ENCODE measurements around the gene FBXO15.

FBXO15 gene

GRCh38 chr18:74060579-74060978 is 87.1 kb downstream of the FBXO15 start:
- Histone ChIP-seq H3K4me1 (no peaks in the 10 kb centered on the region), H3K27me3 (ENCODE audit: control insufficient read depth, insufficient read depth, low read length) (no peaks in the 10 kb centered on the region), H3K36me3 (ENCODE audit: control insufficient read depth, insufficient read depth, low read length) (no peaks in the 10 kb centered on the region), H3K79me2 (no peaks in the 10 kb centered on the region), H2AFZ (no peak overlapping the region), H3K9ac (no peak overlapping the region), H3K27ac (no peak overlapping the region), H3K4me3 (ENCODE audit: low read depth, low read length) (no peak overlapping the region), H3K4me2 (ENCODE audit: low read length) (no peak overlapping the region), H3K9me3 (ENCODE audit: control insufficient read depth, low read length) (no peaks in the 10 kb centered on the region)
- TF ChIP-seq CTCF (IDR thresholded peaks at IDR 0.05): no peak

- Histone ChIP-seq H3K9me3 (ENCODE audit: control insufficient read depth, low read length) (no peaks in the 10 kb centered on the region), H3K79me2 (no peaks in the 10 kb centered on the region), H3K4me3 (ENCODE audit: low read depth, low read length) (no peak overlapping the region), H2AFZ (no peak overlapping the region), H3K27ac (no peak overlapping the region), H3K4me2 (ENCODE audit: low read length) (no peak overlapping the region), H3K4me1 (no peaks in the 10 kb centered on the region), H3K27me3 (ENCODE audit: control insufficient read depth, insufficient read depth, low read length) (no peaks in the 10 kb centered on the region), H3K36me3 (ENCODE audit: control insufficient read depth, insufficient read depth, low read length) (no peaks in the 10 kb centered on the region), H3K9ac (no peak overlapping the region)
- no peak for TF ChIP-seq CTCF (IDR thresholded peaks at IDR 0.05)
Observed at GRCh38 chr18:74050807-74051206, 96.8 kb downstream of the FBXO15 start.

- Histone ChIP-seq H3K4me3 (ENCODE audit: low read depth, low read length) (no peak overlapping the region), H3K27ac (no peak overlapping the region), H3K4me1 (no peaks in the 10 kb centered on the region), H3K27me3 (ENCODE audit: control insufficient read depth, insufficient read depth, low read length) (no peaks in the 10 kb centered on the region), H3K79me2 (no peaks in the 10 kb centered on the region), H3K36me3 (ENCODE audit: control insufficient read depth, insufficient read depth, low read length) (no peaks in the 10 kb centered on the region), H2AFZ (no peak overlapping the region), H3K4me2 (ENCODE audit: low read length) (no peak overlapping the region), H3K9ac (no peak overlapping the region), H3K9me3 (ENCODE audit: control insufficient read depth, low read length) (no peaks in the 10 kb centered on the region)
- no peak for TF ChIP-seq CTCF (IDR thresholded peaks at IDR 0.05)
Observed at GRCh38 chr18:74040459-74041332, 106.9 kb downstream of the FBXO15 start.

- no peaks in the 10 kb centered on the region for H3K79me2 ChIP-seq
- no peaks in the 10 kb centered on the region for H3K36me3 ChIP-seq (ENCODE audit: control insufficient read depth, insufficient read depth, low read length)
- no peak for TF ChIP-seq CTCF (IDR thresholded peaks at IDR 0.05)
- no peak overlapping the region for H3K9ac ChIP-seq
- no peaks in the 10 kb centered on the region for H3K9me3 ChIP-seq (ENCODE audit: control insufficient read depth, low read length)
- H3K27ac ChIP-seq: no peak overlapping the region
- no peaks in the 10 kb centered on the region for H3K27me3 ChIP-seq (ENCODE audit: control insufficient read depth, insufficient read depth, low read length)
- no peak overlapping the region for H3K4me3 ChIP-seq (ENCODE audit: low read depth, low read length)
- H3K4me2 ChIP-seq (ENCODE audit: low read length): no peak overlapping the region
- H3K4me1 ChIP-seq: no peaks in the 10 kb centered on the region
- H2AFZ ChIP-seq: no peak overlapping the region
Observed at GRCh38 chr18:74040008-74040407, 107.6 kb downstream of the FBXO15 start.

- H3K4me1 ChIP-seq: no peaks in the 10 kb centered on the region
- H3K79me2 ChIP-seq: no peaks in the 10 kb centered on the region
- TF ChIP-seq CTCF (IDR thresholded peaks at IDR 0.05): no peak
- H3K9ac ChIP-seq: no peak overlapping the region
- H3K27me3 ChIP-seq (ENCODE audit: control insufficient read depth, insufficient read depth, low read length): no peaks in the 10 kb centered on the region
- H3K4me2 ChIP-seq (ENCODE audit: low read length): no peak overlapping the region
- H3K36me3 ChIP-seq (ENCODE audit: control insufficient read depth, insufficient read depth, low read length): no peaks in the 10 kb centered on the region
- no peaks in the 10 kb centered on the region for H3K9me3 ChIP-seq (ENCODE audit: control insufficient read depth, low read length)
- H3K27ac ChIP-seq: no peak overlapping the region
- no peak overlapping the region for H3K4me3 ChIP-seq (ENCODE audit: low read depth, low read length)
- no peak overlapping the region for H2AFZ ChIP-seq
Observed at GRCh38 chr18:74029161-74029560, 118.5 kb downstream of the FBXO15 start.
